GM18858 (cell line): ENCODE measurements around the gene KRT17.
"Not testable (repeated sequence)": the region's sequence is repeated elsewhere in the genome, so short reads cannot be mapped to it uniquely, and the experiment has no call there.

Experiments used
- ATAC-seq: cut with Tn5 transposase; IDR thresholded peaks from one replicate; pipeline ENCODE4 v1.9.1; 2021; ENCODE audit not compliant: unreplicated experiment

The KRT17 gene

GRCh38 chr17:41599680-41600079 lies 24.7 kb downstream of the KRT17 start:
- ATAC-seq = no peak

GRCh38 chr17:41595585-41595984 lies 28.8 kb downstream of the KRT17 start:
- no peak for ATAC-seq

- ATAC-seq = no peak
Measured at GRCh38 chr17:41594363-41594915, 29.9 kb downstream of the KRT17 start.

GRCh38 chr17:41593306-41593981 lies 30.9 kb downstream of the KRT17 start:
- no peak for ATAC-seq

GRCh38 chr17:41592601-41593305 lies 31.6 kb downstream of the KRT17 start:
- no peak for ATAC-seq

GRCh38 chr17:41589301-41589700 lies 35.1 kb downstream of the KRT17 start:
- ATAC-seq = no peak

GRCh38 chr17:41588126-41588810 lies 36.1 kb downstream of the KRT17 start:
- ATAC-seq = no peak

- ATAC-seq = no peak
Measured at GRCh38 chr17:41586863-41587495, 37.4 kb downstream of the KRT17 start, which contains the start of gene KRT14. Gene KRT14 (minus strand): TSS chr17:41586895. CDS start chr17:41586834, 61 bp downstream.

GRCh38 chr17:41585301-41586056 lies 38.9 kb downstream of the KRT17 start:
- no peak for ATAC-seq

GRCh38 chr17:41584331-41584927 lies 39.9 kb downstream of the KRT17 start:
- ATAC-seq = not testable (repeated sequence)

- no peak for ATAC-seq
Measured at GRCh38 chr17:41583137-41584127, 40.9 kb downstream of the KRT17 start.

- not testable (repeated sequence) for ATAC-seq
Measured at GRCh38 chr17:41582061-41582968, 42.1 kb downstream of the KRT17 start.

- ATAC-seq = no peak
Measured at GRCh38 chr17:41581366-41582060, 42.9 kb downstream of the KRT17 start.

- no peak for ATAC-seq
Measured at GRCh38 chr17:41580687-41581365, 43.5 kb downstream of the KRT17 start.

GRCh38 chr17:41580244-41580575 lies 44.2 kb downstream of the KRT17 start:
- ATAC-seq = no peak

- ATAC-seq = no peak
Measured at GRCh38 chr17:41579484-41580243, 44.7 kb downstream of the KRT17 start.
